Measurements from ENCODE around the gene COPS6. TPM values are rescaled to one million over a fixed set of nuclear protein-coding genes. Genes with fewer than 3 reads are reported as not detected.

Gene COPS6
- total RNA-seq (10 to 100 TPM; 79.0 to 83.9 TPM), total RNA-seq (14.9 to 59.5 (median 32.7) reads per million in 172 experiments)
- 75.6 TPM for polyA plus RNA-seq (2013, experiment 1 of 2)
- 75.9 TPM for polyA plus RNA-seq (2013, experiment 2 of 2)

- H3K27me3 Mint-ChIP-seq, result no peaks in the 10 kb centered on the region
- H3K4me3 ChIP-seq (ENCODE audit: low read length), result peak within 1 kb of the TSS; percentile 92
- no peaks in the 10 kb centered on the region for H3K9me3 ChIP-seq (ENCODE audit: control insufficient read depth in 1 of 2, insufficient read depth in 1 of 2, low read length in 2 of 2)
- peaks cover 36% of the 10 kb centered on the region for H3K36me3 ChIP-seq (ENCODE audit: insufficient read depth, low read length)
- no peak for TF ChIP-seq CTCF (IDR thresholded peaks at IDR 0.05)
- H3K27ac Mint-ChIP-seq, result peak within 1 kb of the TSS; percentile 91
- no peaks in the 10 kb centered on the region for H3K9me3 Mint-ChIP-seq
- H3K4me1 Mint-ChIP-seq (ENCODE audit: low read depth), result peaks cover 25% of the 10 kb centered on the region
- POLR2A ChIA-PET, result interaction anchor here (0.7 to 3.7 kb wide), 8 partner anchors 9 to 589 kb away, joined by 3 to 46 read pairs (median 6); partner anchors contain the start of genes AP4M1, CNPY4, MBLAC1 and MCM7
- peaks cover 21% of the 10 kb centered on the region for H3K4me1 ChIP-seq (ENCODE audit: insufficient read depth, low read length)
- peaks cover 45% of the 10 kb centered on the region for H3K36me3 Mint-ChIP-seq (ENCODE audit: low read depth)
- intact Hi-C loops (cut with DNase I, micrococcal nuclease), result loop anchor here (1.0 to 10.0 kb wide), 3 partner anchors 11 to 944 kb away; partner anchors contain the start of genes SMURF1 (in 1 of the 2) and TRIM4 (in 1 of the 2)
- peak; percentile 79 to 94 (median 84) for DNase-seq
- peak within 1 kb of the TSS; percentile 83 to 86 for H3K27ac ChIP-seq (ENCODE audit: low read depth in 1 of 2, low read length in 2 of 2)
- ATAC-seq (ENCODE audit: poor library complexity), result peak; percentile 87
- peak within 1 kb of the TSS; percentile 90 for H3K4me3 Mint-ChIP-seq
- H3K27me3 ChIP-seq (ENCODE audit: control insufficient read depth in 1 of 2, insufficient read depth in 2 of 2, low read length in 2 of 2), result no peaks in the 10 kb centered on the region
- CTCF ChIA-PET, result interaction anchor here (1.4 kb wide), 1 partner anchor 42 kb away, joined by 4 read pairs; no protein-coding TSS in a partner anchor
Observed at GRCh38 chr7:100088621-100089457, at the start of gene COPS6. COPS6 (plus strand) TSS chr7:100088969; CDS start chr7:100088991, 22 bp downstream.

DNA sequence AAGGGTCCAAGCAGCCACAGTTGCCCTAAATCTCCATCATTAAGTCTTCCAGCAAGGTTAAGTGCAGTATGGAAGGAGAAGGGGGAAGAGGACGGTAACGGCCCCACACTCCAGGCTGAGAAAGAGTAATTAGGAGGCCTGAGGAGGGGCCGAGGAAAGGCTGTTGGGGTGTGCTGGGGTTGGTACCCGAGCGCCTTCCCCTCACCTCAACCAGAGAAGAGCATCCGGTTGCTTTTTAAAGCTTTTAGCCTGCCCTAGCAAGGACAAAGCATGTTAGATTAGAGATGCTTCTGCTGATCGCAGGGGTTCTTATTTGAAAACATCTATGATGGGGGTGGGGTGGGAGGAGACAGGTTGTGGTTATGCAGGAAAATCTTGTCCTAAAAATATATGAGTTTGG, 48.2 kb upstream of the COPS6 start:
- Mint-ChIP-seq H3K9me3 (no peaks in the 10 kb centered on the region), H3K27ac (no peak overlapping the region), H3K36me3 (ENCODE audit: low read depth) (peaks cover 6% of the 10 kb centered on the region), H3K4me3 (no peak overlapping the region), H3K27me3 (no peaks in the 10 kb centered on the region), H3K4me1 (ENCODE audit: low read depth) (peaks cover 18% of the 10 kb centered on the region)
- Histone ChIP-seq H3K36me3 (ENCODE audit: insufficient read depth, low read length) (peaks cover 7% of the 10 kb centered on the region), H3K4me3 (ENCODE audit: low read length) (no peak overlapping the region), H3K27me3 (ENCODE audit: control insufficient read depth in 1 of 2, insufficient read depth in 2 of 2, low read length in 2 of 2) (no peaks in the 10 kb centered on the region), H3K9me3 (ENCODE audit: control insufficient read depth in 1 of 2, insufficient read depth in 1 of 2, low read length in 2 of 2) (no peaks in the 10 kb centered on the region), H3K4me1 (ENCODE audit: insufficient read depth, low read length) (peaks cover 9% of the 10 kb centered on the region), H3K27ac (ENCODE audit: low read depth in 1 of 2, low read length in 2 of 2) (no peak overlapping the region)
- ChIA-PET POLR2A (interaction anchor here (1.0 kb wide), 1 partner anchor 9 kb away, joined by 3 read pairs; no protein-coding TSS in a partner anchor), CTCF (interaction anchor here (0.9 kb wide), 1 partner anchor 9 kb away, joined by 3 read pairs; the partner anchor contains the start of gene ZSCAN21)
- intact Hi-C loops (cut with DNase I, micrococcal nuclease), result no loop called here
- no peak for TF ChIP-seq CTCF (IDR thresholded peaks at IDR 0.05)
- peak in 1 of 14 experiments; percentile 4 for DNase-seq
- ATAC-seq (ENCODE audit: poor library complexity), result no peak

DNA sequence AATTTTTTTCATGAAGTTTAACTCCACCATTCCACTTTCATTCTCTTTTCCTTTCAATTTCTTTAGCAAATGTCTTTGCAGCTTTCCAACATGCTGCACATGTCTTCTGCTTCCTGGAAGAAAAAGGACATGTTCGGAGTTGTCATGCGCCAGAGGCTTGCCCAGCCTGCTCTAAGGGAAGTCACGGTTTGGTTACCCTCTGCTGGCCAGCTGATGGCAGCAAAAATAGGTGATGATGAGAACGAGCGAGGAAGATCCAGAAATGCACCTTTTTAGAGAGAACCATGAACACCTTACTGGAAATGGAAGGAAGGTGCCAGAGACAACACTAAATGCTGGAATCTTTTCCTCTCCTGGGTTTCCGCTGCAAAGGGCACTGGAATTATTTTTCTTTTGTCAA, 44.1 kb upstream of the COPS6 start:
- Mint-ChIP-seq H3K9me3 (no peaks in the 10 kb centered on the region), H3K27me3 (no peaks in the 10 kb centered on the region), H3K27ac (no peak overlapping the region), H3K4me3 (no peak overlapping the region), H3K36me3 (ENCODE audit: low read depth) (no peaks in the 10 kb centered on the region), H3K4me1 (ENCODE audit: low read depth) (peaks cover 28% of the 10 kb centered on the region)
- H3K27me3 ChIP-seq (ENCODE audit: control insufficient read depth in 1 of 2, insufficient read depth in 2 of 2, low read length in 2 of 2), result no peaks in the 10 kb centered on the region
- H3K36me3 ChIP-seq (ENCODE audit: insufficient read depth, low read length), result no peaks in the 10 kb centered on the region
- CTCF ChIA-PET, result no interaction called here
- TF ChIP-seq CTCF (IDR thresholded peaks at IDR 0.05), result no peak
- H3K4me1 ChIP-seq (ENCODE audit: insufficient read depth, low read length), result peaks cover 16% of the 10 kb centered on the region
- POLR2A ChIA-PET, result interaction anchor here (0.8 kb wide), 1 partner anchor 17 kb away, joined by 3 read pairs; no protein-coding TSS in a partner anchor
- DNase-seq (peak in 4 of 14 experiments; percentile 12 to 44 (median 32)), ATAC-seq (ENCODE audit: poor library complexity) (no peak)
- H3K4me3 ChIP-seq (ENCODE audit: low read length), result no peak overlapping the region
- H3K9me3 ChIP-seq (ENCODE audit: control insufficient read depth in 1 of 2, insufficient read depth in 1 of 2, low read length in 2 of 2), result no peaks in the 10 kb centered on the region
- H3K27ac ChIP-seq (ENCODE audit: low read depth in 1 of 2, low read length in 2 of 2), result no peak overlapping the region
- intact Hi-C loops (cut with DNase I, micrococcal nuclease), result loop anchor here in 1 of 2 experiments (5.0 kb wide), 1 partner anchor 38 kb away; the partner anchor contains the start of gene ZNF3

Measured in CD4-positive, alpha-beta T cell (primary cell).